Mammary epithelial cell (primary cell): ENCODE data around the gene CRYBG2.

Experiments
- CTCF ChIP-seq, 2 donors: IDR thresholded peaks in 1 of 2; conservative IDR thresholded peaks in 1 of 2; 2 replicates each; pipeline ENCODE4 v1.5.1; 2011 to 2012; ENCODE audit warnings: inconsistent platforms in 2 of 2, low read length in 2 of 2, mild to moderate bottlenecking in 2 of 2, control low read depth in 1 of 2, low read depth in 1 of 2; ENCODE audit not compliant: insufficient read depth in 1 of 2; ENCODE audit errors: extremely low read depth in 1 of 2
- EZH2 ChIP-seq: IDR thresholded peaks from 2 replicates; pipeline ENCODE4 v1.6.1; 2012; ENCODE audit warnings: low read length, inconsistent platforms, borderline replicate concordance

GRCh38 chr1:26297057-26297790, 56.7 kb downstream of the CRYBG2 start:
- TF ChIP-seq CTCF (conservative IDR thresholded peaks at IDR 0.05 in 1 of 2, IDR thresholded peaks at IDR 0.05 in 1 of 2; ENCODE audit: extremely low read depth in 1 of 2, insufficient read depth in 1 of 2, low read depth in 1 of 2, low read length in 2 of 2): no peak
- TF ChIP-seq EZH2: no peak
